Body of pancreas (tissue), 4 donors: ENCODE results near the gene AUTS2.

Experiments used
- POLR2A ChIP-seq, 3 donors: fragments of 450-650 bp; IDR thresholded peaks; one replicate each; pipeline ENCODE4 v1.6.1; 2016; ENCODE audit warnings: antibody characterized with exemption in 3 of 3, mild to moderate bottlenecking in 2 of 3
- TF ChIP-seq, protein P1 (sequence below), 7 experiments: fragments of 450-650 bp in 4 of 7; fragments of 200-600 bp in 3 of 7; sonication (generic) in 3 of 7; IDR thresholded peaks; one replicate each; pipeline ENCODE4 v1.5.1; 2016 to 2019; ENCODE audit warnings: antibody characterized with exemption in 7 of 7

DNA sequence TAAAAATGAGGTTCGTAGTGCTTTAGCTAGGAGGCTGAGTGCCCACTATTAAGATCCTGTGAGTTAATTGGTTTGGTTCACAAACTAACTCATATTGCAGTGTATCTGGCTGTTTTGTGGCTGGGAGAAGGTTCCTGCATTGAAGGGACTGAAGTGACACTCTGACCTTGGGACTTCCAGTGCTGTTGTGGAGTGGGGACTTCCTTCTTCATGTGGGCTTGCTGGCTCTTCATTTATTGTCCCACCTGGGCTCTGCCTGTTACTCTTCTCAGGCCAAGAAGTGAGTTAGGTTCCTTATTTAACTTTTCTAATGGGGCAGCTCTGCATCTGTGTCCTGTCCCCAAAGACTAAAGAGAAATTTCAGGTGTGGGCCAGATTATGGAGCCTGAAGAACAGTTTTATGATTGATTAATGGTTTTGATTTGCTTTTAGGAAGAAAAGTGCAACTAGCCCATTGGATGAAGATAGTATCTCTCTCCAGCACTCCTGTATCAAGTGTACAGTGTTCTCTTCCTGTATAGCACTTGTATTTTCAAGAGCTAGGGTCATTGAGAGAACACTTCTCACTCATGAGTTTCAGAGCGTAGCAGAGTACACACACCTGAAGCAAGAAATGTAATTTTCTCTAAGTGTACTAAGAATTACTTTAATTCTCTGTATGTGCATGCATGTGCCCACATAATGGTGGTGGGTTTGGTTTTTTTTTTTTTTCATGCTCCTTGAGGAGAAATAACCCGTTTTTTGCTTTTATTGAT is 54.8 kb downstream of the AUTS2 start:
- TF ChIP-seq, protein P1, sequence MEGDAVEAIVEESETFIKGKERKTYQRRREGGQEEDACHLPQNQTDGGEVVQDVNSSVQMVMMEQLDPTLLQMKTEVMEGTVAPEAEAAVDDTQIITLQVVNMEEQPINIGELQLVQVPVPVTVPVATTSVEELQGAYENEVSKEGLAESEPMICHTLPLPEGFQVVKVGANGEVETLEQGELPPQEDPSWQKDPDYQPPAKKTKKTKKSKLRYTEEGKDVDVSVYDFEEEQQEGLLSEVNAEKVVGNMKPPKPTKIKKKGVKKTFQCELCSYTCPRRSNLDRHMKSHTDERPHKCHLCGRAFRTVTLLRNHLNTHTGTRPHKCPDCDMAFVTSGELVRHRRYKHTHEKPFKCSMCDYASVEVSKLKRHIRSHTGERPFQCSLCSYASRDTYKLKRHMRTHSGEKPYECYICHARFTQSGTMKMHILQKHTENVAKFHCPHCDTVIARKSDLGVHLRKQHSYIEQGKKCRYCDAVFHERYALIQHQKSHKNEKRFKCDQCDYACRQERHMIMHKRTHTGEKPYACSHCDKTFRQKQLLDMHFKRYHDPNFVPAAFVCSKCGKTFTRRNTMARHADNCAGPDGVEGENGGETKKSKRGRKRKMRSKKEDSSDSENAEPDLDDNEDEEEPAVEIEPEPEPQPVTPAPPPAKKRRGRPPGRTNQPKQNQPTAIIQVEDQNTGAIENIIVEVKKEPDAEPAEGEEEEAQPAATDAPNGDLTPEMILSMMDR (IDR thresholded peaks at IDR 0.05) = no peak
- no peak for TF ChIP-seq POLR2A (IDR thresholded peaks at IDR 0.05)
